HG03565 (cell line): ENCODE measurements around the gene CORO2B.

Source experiments
- ATAC-seq: cut with Tn5 transposase; IDR thresholded peaks from one replicate; pipeline ENCODE4 v1.9.1; 2021; ENCODE audit warnings: mild to moderate bottlenecking, moderate library complexity; ENCODE audit not compliant: unreplicated experiment

Gene CORO2B

DNA sequence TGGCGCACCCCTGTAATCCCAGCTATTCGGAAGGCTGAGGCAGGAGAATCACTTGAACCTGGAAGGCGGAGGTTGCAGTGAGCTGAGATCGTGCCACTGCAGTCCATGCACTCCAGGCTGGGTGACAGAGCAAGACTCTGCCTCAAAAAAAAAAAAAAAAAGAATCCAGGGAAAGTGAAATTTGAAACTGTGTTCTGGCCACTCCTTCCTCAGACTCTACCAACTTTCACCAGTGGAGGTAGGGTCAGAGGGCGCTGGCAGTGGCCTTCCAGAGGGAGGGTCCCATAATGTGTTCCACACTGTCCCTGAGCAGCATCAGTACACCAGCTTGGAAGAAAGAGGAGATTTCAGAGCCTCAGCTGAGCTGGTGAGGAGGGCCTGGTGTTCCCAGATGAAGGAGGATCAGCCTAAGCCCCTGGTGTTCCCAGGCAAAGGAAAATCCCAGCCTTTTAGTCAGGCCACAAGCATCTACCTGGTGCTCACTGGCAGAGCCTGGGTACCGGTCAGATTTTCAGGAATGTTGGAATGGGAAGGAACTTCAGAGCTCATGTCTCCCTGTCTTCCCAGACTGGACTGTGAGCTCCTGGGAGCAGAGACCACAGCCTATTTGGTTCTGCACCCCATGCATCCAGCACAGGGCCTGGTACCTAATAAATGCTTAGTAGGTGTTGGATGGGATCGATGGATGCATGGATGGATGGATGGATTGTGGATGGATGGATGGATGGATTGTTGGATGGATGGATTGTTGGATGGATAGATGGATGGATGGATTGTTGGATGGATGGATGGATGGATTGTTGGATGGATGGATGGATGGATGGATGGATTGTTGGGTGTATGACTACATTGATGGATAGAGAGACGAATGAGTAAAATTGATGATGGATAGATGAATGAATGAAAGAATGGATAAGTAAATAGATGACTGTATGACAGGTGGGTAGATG is 117.9 kb downstream of the CORO2B start:
- no peak for ATAC-seq

DNA sequence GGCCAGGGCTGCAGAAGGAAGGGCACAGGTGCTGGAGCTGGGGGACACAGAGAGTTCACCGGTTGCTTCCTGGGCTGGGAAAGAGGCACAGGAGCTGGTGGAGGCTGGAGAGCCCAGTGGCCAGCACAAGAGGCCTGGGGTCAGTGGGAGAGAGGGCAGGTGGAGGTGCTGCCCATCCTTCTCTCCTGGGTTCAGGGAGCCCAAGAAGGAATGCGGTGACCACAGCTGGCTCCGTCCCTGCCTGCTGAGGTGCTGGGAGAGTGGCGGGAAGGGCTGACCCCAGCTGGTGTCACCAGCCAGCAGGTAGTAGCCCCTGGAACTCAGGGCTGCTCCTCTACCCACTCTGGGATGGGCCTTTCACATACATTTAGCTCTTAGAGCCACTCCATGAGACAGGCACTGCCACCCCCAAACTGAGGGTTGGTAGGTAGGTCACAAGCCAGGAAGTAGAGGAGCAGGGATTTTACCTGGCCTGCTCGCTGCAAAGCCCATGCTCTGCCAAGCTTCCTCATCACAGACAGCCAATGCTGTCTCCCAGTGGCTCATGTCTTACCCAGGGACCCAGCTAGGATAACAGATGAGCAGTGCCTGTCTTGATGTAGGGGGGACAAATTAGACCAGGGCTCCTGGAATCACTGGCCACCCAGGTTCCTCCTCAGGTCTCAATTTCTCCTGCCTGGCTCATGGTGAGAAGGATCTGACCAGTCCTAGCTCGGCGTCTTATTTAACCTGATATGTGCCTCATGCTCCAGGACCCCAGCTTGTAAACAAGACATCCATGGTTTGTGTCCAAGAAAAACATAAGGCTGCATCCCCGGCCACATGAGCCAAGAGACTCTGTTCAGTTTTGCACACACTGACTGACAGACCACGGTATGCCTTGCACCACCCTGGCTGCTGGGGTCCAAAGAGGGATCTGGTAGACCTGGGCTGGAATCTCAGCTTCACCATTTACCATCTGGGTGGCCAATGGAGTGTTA is 119.2 kb downstream of the CORO2B start:
- no peak for ATAC-seq

DNA sequence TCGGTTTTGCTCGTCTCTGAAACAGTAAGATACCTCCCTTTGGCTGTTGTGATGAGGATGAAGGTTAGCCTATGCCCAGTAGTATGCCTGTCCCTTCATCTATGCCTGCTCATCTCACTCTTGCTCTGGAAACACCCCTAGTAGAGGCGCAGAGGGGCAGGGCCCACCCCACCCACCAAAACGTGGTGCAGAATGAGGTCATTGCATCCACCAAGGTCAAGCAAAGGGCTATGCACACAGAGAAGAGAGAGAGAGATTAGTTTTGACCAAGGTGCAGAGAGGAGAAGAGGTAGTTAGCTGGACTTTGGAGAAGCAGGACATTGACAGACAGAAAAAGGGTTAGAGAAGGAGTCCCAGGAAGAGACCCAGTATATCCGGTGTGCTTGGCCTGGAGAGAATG is 119.9 kb downstream of the CORO2B start:
- no peak for ATAC-seq

DNA sequence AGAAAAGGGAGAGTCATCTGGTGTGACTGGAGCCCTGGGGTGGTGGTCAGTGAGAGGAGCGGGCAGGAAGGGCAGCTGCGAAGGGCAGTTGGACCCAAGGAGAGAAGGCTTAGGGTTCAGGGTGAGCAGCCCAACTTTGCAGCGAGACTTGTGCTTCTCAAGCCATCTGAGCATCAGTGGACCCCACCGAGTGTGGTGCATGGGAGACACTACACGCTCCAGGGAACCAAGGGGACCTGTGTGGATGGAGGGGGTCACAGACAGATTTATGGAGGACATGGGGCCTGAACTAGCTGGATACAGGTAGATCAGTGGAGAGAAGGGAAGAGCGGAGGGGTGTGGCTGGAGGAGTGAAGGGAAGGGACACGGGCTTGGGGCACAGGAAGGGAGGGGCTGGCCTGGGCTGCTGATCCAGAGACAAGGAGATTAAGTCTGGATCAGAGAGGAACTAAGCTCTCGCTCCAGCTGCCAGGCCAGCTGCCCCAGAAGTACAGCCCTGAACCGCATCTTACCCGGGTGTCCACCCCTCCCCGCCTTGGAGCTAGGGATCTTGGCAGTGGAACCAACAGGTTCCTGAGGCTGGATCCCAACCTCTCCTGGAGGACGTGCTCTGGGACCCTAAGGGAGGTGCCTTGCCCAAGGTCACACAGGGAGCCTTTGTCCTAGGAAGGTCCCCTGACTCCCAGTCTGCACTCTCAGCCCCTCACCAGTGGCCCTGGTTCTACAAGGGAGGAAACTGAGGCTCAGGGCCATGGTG is 120.5 kb downstream of the CORO2B start:
- no peak for ATAC-seq

DNA sequence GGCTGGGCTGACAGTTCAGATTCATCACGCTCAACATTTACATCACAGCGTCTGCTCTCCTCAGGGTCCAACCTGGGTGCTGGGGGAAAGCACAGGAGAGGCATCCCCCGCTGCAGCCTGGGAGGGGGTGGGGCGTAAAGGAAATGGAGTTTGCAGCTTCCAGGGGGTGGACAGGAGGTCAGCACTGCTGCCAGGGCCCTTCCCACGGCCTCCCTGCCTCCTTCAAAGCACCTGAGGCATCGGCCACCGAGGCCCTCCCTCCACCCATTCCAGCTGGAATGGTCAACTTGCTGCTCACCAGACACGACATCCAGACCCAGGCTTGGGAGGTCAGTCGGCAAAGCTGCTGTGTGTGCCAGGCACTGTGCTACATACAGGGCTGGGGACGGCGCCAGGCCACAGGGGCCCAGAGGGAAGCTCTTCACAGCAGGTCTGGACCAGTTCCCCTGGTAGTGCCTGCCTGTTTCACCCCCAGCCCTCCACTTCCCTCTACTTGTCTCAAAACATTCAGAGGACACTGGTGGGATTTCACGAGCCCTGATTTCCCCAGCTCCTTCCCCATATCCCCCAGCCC is 121.2 kb downstream of the CORO2B start:
- no peak for ATAC-seq

DNA sequence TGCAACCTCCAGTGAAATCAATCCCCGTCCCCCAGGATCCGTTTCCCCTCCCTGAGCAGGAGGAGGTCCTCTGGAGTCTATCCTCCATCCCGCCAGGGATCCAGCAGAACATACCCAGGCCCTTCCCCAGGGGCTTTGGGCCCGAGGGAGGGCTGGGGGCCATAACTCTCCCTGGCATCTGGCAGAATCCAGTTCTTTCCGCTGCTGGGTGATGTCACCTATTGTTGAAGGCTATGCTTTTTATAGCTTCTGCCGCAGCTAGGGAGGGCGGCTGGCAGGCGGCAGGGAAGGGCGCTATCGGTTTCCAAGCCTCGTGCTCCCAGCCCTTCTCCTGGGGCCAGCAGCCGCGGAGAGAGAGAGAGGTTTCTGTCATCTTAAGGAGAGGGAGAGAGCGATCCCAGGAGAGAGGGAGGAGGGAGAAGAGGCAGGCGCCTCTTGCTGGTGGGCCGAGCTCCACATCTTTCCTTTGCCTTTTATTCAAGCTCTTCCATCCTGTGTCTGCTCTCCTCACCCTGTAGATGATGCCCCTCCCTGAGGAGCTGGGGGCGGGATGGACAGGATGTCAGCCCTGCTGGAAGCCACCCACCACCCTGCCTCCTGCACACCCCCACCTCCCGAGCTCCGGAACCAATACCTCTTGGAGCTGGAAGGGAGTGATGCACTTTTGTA is 121.8 kb downstream of the CORO2B start:
- no peak for ATAC-seq

DNA sequence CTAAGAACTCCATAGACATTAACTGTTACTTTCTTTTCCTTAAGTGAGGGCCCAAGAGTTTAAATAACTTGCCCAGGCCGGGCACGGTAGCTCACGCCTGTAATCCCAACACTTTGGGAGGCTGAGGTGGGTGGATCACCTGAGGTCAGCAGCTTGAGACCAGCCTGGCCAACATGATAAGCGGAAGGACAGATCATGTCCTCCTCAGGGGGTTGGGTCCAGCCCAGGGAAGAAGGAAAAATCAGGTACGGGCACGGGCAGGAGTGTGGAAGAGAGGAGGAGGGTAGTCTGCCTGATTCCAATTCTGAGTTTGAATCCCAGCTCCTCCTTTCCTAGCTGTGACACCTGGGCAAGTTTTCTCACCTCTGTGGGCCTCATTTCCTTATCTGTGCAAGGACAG is 123.1 kb downstream of the CORO2B start:
- ATAC-seq: no peak

DNA sequence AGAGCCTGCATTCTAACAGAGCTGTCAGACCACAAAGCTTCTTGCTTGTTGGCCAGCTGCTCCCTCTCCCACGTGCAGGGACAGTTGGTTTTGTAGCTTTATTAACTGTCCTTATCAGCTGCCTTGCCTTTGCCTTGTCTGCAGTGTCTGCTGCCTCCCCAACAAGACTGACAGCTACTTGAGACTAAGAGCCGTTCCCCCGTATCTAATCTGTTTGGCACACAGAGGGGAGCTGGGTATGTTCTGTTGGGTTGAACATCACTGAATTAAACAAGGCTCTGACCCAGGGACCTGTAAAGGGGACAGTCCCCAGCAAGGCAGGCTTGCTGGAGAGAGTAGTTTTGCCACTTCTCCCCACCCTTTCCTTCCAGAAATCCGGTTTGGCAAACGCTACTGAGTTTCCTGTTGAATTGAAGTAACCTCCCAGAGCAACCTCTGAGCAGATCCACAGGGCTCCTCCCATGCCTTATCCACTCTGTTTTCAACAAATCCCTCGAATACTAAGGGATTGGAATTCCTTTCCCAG is 125.8 kb downstream of the CORO2B start:
- no peak for ATAC-seq

DNA sequence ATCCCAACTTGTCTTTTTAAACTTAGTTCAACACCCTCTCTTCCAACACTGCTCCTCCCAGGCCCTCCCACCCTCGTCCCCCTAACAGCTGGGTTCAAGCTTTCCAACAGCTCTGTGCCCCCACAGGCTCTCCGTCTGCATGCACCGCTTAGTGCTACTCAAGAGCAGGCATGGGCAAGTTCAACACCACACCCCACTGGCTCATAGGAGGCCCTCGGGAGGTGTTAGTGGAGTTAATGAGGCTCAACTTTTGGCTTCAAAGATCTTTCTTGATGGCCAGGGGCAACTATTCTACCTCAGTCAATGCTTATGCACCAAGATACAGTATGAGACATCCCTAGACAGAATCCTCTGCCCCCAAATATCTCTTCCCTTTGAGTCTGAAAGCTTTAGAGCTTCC is 127.5 kb downstream of the CORO2B start:
- no peak for ATAC-seq

DNA sequence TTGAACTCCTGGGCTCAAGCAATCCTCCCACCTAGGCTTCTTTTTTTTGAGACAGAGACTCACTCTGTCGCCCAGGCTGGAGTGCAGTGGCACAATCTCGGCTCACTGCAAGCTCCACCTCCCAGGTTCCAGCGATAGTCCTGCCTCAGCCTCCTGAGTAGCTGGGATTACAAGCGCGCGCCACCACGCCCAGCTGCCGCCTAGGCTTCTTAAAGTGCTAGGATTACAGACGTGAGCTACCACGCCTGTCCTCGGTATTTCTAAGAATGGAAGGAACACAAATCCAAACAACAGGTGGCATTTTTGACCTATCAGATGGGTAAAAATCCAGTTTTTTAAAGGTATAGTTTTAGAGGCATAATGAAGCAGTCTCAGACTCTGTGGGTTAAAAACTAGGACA is 128.1 kb downstream of the CORO2B start:
- ATAC-seq: no peak

DNA sequence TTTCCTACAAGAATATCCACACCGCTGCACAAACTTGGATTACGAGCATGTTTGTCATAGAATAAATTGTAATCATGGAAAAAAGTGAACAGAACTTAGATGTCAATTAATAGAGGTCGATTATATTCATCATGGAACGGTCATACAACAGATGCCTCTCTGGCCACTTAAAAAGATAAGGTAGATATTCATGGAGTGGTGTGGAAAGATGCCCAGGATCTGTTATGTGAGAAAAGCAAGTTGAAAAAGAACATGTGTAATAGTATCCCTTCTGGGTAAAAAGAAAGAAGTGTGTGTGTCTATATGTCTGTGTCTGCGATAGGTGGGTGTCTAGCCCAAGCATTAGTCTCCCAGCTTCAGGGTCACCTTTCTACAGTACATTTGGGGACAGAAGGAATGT is 128.6 kb downstream of the CORO2B start:
- no peak for ATAC-seq

DNA sequence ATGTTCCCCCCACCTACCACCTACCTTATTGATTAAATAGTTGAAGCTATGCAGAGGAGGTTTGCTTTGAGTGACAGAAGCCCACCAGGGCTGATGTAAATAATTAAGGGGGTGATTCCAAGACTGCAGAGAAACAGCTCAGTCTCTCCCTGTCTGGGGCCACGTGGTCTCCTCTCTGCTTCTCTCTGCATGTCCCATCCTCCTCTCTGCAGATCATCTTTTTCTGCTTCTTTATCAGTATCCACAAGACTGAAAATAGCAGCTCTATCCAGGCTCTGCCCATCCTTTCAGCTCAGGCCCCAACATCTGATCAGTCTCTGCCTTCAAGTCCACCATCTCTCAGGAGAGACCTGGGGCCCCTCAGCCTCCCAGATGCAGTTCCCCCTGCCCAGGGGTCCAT is 131.1 kb downstream of the CORO2B start:
- ATAC-seq: no peak

DNA sequence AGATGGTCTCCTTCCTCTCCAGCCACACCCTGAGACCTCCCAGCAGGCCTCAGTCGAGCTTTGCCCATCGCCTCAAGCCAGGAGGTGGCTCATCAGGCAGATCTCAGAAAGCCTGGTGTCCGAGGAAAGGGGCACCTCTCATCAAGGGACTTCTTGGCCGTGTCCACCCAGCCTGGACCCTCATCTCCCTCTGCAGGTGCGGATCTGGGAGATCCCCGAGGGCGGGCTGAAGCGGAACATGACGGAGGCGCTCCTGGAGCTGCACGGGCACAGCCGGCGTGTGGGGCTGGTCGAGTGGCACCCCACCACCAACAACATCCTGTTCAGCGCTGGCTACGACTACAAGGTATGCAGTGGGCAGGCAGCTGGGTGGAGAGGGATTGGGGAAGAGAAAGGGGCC is 131.7 kb downstream of the CORO2B start:
- no peak for ATAC-seq

DNA sequence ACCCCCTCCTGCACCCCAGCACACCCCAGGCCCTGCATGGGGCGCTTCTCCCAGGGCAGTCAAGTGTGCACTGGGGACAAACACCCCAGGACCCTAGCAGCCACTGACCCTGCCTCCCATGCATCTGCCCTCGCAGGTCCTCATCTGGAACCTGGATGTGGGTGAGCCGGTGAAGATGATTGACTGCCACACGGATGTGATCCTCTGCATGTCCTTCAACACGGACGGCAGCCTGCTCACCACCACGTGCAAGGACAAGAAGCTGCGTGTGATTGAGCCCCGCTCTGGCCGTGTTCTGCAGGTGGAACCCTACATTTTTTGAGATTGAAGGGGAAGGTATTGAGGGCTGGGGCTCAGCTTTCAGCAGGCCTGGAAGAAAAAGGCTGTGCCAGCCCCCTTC is 132.6 kb downstream of the CORO2B start:
- no peak for ATAC-seq

DNA sequence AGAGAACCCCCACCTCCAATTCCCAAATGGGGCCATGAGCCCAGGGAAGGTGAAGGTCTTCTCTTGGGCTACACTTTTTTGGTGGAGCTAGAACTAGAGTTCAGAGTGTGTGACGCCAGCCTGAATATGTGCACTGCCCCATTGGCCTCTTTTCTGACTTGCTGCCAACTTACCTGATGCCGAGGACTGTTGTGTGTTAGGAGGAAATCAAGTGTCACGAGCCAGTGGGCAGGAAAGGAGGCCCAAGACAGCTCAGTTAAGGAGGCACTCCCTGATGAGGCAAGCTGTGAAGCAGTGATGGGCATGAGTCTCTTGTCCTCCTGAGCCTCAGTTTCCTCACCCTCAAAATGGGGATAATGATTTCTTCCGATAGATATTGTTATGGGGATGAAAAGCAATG is 134.1 kb downstream of the CORO2B start:
- no peak for ATAC-seq

DNA sequence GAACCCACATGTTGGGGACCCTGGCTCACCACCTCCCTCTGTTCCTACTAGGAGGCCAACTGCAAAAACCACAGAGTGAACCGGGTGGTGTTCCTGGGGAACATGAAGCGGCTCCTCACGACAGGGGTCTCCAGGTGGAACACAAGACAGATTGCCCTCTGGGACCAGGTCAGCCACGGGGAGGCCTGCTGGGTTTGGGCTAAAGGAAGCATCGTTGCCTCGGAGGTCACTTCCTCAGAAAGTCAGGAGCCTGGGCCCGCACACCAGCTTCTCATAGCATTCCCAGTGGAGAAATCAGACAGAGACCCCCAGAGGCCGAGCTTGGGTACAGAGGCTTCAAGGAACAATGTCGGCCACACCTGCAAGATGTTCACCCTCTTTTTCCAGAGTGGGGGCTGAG is 135.1 kb downstream of the CORO2B start:
- ATAC-seq: no peak

DNA sequence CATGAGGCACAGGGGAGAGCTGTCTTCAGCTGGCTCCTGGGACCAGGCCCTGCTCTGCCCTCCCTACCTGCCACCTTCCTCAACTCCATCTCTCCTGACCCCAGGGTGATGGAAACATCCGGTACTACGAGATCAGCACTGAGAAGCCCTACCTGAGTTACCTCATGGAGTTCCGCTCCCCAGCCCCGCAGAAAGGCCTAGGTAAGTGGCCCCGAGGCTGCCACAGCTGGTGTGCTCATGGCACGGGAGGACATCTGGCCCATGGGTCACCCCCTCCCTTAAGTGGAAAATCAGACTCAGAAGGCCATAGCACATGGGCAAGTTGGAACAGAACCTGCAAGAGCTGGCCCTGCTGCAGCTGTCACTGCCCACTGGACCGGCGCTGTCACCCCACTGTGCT is 136.3 kb downstream of the CORO2B start:
- ATAC-seq: no peak

DNA sequence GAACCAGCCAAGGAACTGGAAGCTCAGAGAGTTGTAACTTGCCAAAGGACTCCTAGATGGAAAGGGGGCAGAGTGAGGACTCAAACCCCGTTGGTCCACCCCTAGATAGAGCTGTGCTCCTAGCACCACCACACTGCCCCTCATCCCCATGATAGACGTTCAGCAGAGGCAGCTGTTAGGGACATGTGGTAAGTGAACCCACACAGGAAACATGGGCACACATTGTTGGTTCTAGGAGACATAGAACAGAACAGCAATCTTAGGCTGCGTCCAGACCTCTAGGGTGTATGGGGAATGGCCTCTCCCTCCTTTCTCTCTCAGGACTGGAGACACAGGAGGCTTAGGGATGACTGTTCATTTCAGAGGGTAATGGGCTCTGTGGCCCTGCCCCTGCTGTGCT is 139.2 kb downstream of the CORO2B start:
- ATAC-seq: no peak

DNA sequence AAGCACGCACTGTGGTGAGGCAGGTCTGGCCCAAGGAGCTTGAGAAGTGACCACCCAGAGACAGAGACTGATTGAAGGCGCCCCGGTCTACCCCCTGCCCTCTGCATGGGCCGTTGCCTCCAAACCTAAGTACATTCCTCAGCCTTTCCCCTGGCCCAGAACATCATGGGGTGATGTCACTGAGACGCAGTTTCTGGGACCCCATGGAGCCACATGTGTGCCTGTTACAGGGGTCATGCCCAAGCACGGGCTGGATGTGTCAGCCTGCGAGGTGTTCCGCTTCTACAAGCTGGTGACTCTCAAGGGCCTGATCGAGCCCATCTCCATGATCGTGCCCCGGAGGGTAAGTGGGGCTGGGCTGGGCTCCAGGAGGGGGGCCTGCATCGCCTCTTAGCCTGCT is 139.7 kb downstream of the CORO2B start:
- no peak for ATAC-seq

DNA sequence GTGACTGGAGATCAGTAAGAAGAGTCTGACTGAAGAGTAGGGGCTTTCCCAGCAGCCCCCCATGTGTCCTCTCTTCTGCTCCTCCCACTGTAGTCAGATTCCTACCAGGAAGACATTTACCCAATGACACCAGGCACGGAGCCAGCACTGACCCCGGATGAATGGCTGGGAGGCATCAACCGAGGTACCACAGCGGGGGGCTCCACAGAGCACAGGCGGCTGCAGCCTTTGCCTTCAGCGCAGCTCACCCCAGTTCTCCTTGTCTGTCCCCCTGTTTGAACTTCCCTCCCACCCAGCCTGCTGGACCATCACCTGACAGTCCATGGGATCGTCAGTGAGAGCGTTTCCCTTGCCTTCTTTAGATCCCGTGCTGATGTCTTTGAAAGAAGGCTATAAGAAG is 140.3 kb downstream of the CORO2B start:
- ATAC-seq: no peak
